Activated CD4-positive, alpha-beta T cell treated with anti-CD3 and anti-CD28 coated beads for 24 hours (primary cell): ENCODE measurements around the gene VWA7.

Experiments used
- DNase-seq, 2 donors: peaks; one replicate each; pipeline ENCODE4 v3.0.0-alpha.2; 2020; ENCODE audit warnings: low read depth in 2 of 2

Gene VWA7

DNA sequence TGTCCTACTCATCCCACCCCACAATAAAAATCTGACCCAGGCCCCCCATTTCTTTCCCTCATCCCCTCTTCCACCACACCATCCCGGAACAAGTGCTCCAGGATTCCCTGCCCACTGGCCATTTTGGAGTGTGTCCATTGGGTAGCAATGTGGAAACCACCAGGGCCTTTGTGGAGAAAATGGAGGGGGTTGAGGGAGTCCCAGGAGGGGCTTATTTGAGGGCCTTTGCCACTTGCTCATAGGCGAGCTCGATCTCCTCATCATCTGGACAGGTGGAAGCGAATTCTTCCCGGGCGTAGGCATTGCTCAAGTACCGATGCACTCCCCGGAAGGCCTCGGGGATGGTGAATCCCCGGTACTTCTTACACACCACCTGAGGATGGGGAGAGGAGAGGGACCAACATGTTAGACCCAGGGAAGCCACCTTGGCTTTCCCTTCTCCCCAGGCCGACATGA, 46.5 kb downstream of the VWA7 start:
- DNase-seq = no peak

DNA sequence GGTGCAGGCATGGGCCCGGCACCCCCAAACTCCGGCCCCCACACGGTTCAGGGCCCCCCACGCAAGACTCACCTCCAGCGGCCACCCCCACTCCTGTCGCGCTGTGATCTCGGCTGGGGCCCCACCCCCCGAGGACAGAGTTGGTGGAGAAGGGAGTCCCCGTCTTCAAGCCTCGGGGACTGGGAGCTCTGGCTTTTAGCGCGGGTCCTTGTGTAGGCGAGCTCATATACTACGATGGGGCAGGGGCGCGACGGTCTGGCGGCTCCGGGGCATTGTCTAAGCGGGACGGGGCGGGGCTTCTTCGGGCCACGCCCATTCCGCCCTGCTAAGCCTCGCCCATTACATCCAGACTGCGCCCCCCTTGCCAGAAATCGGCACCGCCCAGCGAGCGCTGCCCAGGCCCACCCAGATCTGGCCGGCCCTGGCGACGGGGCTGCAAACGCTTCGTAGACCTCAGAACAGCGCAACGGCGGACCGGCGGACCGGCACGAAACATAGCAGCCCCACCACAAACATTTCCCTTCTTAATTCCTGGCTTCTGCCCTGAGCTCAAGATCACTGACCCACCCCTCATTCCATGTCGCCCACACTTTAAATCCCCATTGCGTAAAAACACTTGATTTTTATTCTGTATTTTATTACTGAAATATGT, 47.0 kb downstream of the VWA7 start:
- DNase-seq = peak; percentile 36 to 54

DNA sequence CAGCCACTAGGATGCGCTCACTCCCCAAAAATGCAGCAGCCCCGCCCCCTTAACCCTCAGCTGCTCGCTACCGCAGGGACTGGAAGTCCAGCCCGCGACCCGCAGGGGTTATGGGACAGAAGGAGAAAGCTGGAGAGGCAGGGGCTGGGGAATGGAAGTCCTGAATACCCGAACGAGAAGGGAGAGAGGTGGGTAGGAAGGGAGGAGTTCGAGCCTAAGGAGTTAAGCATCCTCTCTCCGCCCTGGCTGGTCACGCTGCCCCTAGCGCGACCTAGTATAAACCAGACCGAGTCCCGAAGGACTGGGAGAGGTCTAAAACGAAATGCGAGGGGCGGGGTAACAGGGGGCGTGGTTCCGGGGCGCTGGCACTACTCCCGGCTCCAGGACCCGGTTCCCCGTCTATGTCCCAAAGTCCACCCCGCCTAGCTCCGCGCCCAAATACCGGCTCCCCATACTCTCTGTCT, 47.6 kb downstream of the VWA7 start:
- DNase-seq = peak; percentile 70 to 72

DNA sequence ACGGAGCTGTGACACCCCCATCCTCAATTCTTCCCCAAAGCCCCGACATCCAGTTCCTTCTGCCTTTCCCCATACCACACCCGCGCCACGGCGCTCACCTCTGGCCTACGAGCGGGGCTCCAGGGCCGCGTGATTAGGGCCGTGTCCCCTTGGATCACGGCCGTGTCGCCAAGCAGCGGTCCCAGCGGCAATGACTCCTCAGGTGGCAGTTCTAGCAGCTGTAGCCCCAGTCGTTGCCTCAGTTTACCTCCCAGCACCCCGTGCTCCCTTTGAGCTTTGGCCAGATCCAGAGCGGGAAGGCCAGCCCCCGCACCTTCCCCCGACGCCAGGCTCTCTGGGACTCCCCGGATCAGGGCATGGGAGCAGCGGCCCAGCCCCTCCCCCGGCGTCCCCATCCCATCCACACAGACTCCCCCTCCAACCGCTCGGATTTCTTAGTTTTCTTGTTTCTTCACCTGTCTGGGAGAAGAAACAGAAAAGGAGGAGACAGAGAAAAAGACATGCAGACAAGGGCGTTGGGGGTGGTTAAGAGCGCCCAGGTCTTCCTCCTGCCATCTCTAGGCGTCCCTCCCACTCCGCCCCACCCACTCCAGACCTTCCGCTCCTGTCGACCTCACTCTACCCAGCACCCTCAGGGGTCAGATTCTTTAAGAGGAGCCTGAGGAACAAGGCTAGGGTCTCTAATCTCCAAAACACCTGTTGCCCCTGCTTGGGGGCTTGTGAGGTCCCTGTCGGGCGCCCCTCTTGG, 48.2 kb downstream of the VWA7 start, which contains the start of gene DDAH2:
TSS of gene DDAH2 (minus strand) at position 533 of the 748 bp plus-strand sequence. CDS start at position 395, 138 bp downstream.
- DNase-seq = no peak

DNA sequence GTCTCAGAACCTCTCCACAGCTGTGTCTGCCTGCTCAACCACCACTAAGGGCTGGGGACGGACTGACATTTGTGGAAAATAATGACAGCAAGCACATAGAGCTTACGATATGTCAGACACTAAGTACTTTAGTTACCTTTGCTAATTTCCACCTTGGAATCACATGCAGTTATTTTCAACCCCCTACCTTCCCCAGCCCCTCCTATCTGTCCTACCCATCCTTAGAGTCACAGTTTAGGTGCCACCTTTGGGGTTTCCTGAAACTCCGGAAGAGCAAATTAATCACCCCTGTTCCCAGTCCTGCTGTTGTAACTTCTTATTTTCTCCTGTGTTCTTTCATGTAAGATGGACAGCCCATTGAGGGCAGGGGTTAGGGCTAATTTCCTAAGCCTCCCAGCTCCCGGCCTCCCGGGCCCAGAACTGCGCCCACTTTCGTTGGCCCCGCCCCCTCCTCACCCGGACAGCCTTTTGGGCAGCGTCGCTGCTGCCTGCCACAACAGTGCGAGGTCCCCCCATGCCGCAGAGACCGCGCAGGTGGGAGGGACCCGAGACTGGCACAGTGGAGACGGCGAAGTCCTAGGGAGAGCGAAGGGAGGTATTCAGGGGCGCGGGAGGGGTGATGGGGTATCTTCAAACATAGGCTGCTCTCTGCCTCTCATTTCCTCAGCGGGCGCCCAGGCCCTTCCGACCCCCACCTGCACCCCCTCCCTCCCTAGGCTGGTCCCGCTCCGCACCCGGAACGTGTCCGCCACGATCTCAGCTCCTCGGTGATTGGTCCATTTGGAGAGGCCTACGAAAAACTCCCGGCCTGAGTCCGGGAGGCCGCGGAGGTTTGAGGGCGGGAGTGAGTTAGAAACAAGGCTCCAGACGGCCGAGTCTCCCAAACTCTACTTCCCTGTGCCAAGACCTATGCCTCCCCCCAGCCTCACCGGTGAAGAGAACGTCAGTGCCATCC, 49.1 kb downstream of the VWA7 start:
- DNase-seq = no peak

DNA sequence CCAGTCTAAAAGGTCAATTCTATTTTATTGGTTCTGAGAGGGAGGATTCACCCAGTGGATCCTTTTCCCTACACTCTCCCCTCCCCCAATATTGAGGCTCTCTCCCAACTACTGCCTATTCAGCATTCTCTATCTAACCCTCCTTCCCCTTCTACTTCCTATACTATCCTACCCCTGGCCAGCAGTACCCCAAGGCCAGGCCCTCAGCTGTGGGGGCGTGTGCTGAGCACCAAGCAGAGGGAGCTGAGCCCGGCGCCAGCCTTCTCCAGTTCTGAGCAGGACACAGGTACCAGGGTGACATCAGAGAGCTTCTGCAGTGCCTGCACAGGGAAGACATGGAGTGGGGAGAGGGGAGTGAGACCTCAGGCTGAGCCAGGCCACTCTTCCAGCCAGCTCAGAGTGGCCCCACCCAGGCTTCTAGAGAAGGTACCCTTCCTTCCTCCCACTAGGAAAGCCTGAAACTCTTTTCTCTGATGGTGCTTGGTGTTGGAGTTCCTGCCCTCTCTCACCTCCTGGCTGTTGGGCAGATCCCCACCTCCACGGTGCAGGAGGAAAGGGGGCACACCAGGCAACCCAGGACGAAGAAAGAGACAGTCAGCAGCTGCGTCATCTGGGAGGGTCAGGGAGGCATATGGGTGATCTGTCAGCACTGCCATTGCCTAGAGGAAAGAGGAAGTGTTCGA, 50.0 kb downstream of the VWA7 start:
- DNase-seq = no peak

DNA sequence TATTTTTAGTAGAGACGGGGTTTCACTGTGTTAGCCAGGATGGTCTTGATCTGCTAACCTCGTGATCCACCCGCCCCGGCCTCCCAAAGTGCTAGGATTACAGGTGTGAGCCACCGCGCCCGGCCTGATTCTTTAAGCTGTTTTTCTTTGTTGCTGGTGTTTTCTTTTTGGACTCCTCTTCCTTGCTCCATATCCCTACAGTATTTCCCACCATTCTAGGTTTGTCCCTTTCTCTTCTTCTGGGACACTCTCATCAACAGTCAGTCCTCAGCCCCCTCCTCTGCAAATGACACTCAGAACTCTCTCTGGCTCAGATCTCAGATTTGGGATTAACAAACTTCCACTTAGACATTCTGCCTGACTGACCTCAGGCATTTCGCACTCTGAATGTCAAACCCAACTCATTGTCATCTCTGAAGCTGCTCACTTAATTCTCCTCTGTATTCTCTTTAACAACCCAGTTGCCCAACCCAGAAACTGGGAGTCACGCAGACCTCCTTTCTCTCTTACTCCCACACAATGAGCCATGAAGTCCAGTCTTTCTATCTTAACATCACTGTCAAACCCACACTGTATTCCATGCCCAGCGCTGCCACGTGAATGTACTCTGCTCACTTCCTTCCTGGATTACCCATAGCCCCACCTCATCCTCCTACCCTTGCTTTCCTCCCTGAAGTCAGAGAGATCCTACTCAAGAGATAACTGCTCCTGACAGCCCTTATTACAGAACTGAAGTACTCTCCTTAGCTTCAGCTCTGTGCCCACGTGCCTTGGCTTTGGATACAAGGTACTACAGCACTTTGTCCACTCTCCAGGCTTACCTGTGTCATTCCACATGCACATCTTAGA, 51.4 kb downstream of the VWA7 start:
- no peak for DNase-seq

DNA sequence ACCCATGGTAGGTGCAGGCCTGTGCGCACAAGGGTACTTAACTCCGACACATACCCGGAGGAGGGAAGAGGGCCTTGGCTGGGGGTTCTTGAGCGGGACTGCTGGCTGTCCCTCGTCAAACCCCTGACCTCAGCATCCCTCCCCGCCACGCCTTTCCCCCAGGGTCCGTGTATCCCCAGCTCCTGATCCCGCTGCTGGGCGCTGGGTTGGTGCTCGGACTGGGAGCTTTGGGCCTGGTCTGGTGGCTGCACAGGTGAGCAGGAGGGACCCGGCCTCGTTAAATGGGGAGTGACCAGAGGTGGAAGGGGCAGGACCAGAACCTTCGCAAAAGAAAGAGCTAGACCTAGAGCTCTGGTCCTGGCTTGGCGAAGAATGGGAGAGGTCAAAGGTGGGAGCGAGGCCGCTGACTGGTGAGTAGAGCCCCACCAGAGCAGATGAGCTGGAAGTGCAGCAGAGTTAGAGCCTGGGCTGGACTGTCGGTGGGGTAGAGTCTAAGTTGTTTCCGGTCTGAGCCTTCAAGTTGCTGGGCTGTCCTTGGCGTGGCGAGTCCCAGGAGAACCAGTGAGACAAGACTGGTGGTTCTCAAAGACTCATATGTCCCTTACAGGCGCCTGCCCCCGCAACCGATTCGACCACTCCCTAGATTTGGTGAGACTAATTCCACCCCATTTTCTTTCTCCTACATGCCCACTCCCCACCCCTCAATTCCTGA, 53.0 kb downstream of the VWA7 start:
- DNase-seq = no peak

DNA sequence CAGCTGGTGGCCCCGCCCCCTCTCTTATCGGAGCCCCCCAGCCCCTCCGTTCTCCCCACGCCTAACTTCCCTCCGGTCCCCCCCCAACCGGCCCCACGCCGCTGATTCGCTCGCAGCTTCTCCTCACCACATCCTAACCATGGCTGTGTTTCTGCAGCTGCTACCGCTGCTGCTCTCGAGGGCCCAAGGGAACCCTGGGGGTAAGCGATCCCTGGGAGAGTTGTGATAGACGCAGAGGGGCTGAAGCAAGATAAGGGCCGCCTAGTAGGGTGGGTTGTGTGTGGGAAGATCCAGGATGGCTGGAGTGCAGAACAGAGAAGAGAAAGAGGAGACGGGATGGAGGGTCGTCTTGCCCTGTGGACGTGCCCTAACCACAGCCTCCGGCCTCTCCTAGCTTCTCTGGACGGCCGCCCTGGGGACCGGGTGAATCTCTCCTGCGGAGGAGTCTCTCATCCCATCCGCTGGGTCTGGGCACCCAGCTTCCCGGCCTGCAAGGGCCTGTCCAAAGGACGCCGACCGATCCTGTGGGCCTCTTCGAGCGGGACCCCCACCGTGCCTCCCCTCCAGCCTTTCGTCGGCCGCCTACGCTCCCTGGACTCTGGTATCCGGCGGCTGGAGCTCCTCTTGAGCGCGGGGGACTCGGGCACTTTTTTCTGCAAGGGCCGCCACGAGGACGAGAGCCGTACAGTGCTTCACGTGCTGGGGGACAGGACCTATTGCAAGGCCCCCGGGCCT, 53.7 kb downstream of the VWA7 start, which contains the start of gene MPIG6B:
TSS of gene MPIG6B (plus strand) at position 129 of the 735 bp plus-strand sequence. CDS start at position 140, 11 bp downstream.
- no peak for DNase-seq

DNA sequence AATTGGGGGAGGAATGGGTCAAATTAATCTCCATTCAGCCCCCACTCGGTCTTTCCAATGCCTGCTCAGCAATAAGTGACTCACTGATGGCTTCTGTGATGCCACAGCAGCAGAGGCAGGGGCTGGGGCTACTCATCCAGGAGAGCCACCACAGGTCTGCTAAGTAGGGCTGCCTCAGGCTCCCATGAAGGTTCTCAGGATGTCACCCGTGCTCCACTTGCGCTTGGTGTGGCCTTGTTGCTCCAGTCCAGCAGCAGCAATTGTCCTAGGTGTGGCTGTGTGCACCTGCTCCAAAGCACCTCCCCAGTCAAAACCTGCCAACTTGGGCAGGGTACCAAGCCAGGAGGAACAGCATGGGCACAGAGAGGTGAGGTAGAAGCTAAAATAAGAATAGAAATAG, 55.0 kb downstream of the VWA7 start:
- no peak for DNase-seq

DNA sequence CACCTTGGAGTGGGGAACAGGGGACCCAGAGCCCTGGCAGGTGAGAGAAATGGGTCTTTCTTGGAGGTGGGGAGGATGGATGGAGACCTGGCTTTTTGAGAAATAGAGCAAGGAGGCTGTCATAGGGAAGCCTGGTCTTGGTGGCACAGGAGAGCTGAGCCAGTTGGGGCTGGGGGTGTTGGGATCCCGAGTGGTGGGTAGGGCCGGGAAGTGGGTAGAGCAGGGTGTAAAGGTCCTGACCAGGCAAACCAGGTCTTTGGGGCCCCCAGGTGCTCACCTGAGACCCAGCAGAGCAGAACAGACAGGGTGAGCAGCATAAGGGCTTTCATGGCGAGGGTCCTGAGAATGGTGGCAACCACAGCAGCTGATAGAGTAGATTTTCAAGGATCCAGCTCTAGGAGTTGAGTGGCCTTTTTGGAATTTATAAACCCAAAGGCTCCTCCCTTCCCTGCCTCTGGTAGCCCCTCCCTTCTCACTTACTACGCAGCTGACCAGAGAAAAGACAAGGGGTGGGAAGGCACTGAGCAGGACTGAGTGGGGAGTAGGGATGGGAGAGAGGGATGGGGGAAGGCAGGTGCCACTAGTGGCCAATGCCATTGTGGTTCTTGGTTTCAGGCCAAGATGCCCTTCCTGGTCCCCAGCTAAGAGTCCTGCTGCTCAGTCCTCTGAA, 55.6 kb downstream of the VWA7 start, which contains the start of gene LY6G6C:
TSS of gene LY6G6C (minus strand) at position 396 of the 670 bp plus-strand sequence. CDS start at position 329, 67 bp downstream.
- no peak for DNase-seq

DNA sequence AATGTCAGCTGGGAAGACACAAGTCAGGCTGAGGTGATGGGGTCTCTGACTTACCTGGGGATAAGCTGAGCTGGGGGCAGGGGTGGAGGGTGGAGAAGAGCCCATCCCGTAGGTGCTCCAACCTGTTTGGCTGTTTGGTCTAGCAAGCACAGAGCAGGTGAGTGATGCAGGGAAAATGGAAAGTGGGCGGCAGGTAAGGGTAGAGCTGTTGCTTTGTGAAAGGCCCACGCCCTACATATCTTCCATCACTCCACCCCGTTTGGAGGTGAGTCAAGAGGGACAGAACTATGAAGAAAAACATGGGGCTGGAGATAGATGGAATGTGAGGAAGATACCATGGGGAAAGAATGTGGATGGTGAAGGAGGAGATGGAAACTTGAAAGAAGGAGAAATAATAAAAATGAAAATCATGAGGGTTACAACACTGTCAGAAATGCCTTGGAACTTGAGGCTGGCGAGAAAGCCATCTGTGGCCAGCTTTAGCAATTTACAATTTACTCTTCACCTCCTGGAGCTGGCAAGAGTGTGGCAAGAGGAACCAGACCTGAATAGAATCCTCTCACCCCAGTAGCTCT, 56.8 kb downstream of the VWA7 start:
- no peak for DNase-seq

DNA sequence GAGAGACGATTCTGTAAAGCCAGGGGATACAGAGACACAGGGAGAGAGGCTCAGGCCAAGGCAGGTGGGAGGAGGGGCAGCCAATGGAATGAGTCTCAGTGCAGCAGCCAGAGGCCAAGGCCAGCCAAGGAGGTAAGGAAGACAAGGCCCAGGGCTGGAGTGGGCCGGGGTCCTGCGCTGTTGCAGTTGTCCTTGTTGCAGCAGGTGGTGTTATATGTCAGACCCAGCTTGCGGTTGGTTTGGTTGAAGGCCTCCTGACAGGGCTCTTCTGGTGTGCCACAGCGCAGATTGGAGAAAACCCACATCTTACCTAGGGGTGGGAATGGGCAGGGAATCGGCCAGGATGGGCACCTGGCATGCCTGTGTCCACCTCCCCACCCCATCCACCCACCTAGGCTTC, 58.1 kb downstream of the VWA7 start:
- no peak for DNase-seq

DNA sequence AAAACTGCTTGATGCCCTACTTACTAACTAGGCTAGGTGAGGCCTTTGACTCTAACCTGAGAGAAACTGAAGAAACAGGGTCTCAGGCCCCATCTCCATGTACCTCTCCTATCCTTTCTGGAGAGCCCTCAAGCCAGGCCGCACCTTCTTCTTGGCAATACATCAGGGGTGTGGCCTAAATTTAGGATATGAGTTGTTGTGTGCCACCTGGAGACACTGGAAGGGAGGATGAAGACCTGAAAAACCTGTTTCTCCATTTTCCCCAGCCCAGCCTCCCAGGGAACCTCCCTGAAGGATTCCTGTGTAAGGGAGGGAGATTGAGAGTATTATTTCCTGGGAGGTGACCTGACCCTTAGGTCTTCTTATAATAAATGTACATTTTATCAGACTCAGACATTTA, 58.9 kb downstream of the VWA7 start:
- DNase-seq = no peak

DNA sequence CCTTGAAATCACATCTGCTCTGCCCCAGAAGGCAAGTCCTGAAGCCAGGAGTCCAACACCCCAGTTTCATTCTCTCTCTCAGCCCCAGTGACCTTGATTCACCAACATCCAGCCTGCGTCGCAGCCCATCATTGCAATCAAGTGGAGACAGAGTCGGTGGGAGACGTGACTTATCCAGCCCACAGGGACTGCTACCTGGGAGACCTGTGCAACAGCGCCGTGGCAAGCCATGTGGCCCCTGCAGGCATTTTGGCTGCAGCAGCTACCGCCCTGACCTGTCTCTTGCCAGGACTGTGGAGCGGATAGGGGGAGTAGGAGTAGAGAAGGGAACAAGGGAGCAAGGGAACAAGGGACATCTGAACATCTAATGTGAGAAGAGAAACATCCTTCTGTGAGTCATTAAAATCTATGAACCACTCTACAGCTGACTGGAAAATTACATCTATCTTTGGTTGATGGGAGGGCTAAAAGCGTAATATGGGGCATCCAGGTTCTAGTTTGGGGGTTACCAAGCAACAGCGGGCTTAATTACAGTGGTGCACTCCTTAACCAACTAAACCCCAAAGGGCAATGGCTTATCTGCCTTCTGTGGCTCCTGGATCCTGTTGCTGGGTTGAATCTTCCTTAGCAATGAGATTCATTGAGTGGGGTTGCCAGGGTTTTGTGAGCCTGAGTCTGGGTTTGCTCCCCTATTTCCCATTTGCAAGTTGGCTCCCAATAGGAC, 59.5 kb downstream of the VWA7 start:
- DNase-seq = no peak
